Measurements from ENCODE around the gene MYO1A. TPM values are rescaled to one million over a fixed set of nuclear protein-coding genes. Genes with fewer than 3 reads are reported as not detected.
"Not testable (repeated sequence)": the region's sequence is repeated elsewhere in the genome, so short reads cannot be mapped to it uniquely, and the experiment has no call there.

Gene MYO1A
- total RNA-seq, 1 donor from 2014 or later = 0.11 TPM

GRCh38 chr12:57053901-57054300 lies 4.0 kb upstream of the MYO1A start:
- DNase-seq (ENCODE audit: low spot score); intact Hi-C loops (cut with DNase I): not testable (repeated sequence)

- intact Hi-C loops (cut with DNase I); DNase-seq (ENCODE audit: low spot score): not testable (repeated sequence)
These were observed 3.2 kb upstream of the MYO1A start for GRCh38 chr12:57053146-57053545.

- no peak for DNase-seq (ENCODE audit: low spot score)
- intact Hi-C loops (cut with DNase I) = no loop called here
These were observed 1.1 kb upstream of the MYO1A start for GRCh38 chr12:57051011-57051410.

GRCh38 chr12:57049119-57049446 lies 846 bp downstream of the MYO1A start:
- intact Hi-C loops (cut with DNase I) = no loop called here
- DNase-seq (ENCODE audit: low spot score) = no peak

- intact Hi-C loops (cut with DNase I) = no loop called here
- DNase-seq (ENCODE audit: low spot score) = no peak
These were observed 1.4 kb downstream of the MYO1A start for GRCh38 chr12:57048423-57049118.

GRCh38 chr12:57047981-57048380 lies 1.9 kb downstream of the MYO1A start:
- DNase-seq (ENCODE audit: low spot score) = no peak
- intact Hi-C loops (cut with DNase I) = no loop called here

GRCh38 chr12:57046947-57047890 lies 2.7 kb downstream of the MYO1A start:
- intact Hi-C loops (cut with DNase I) = no loop called here
- no peak for DNase-seq (ENCODE audit: low spot score)

- no peak for DNase-seq (ENCODE audit: low spot score)
- intact Hi-C loops (cut with DNase I) = no loop called here
These were observed 3.7 kb downstream of the MYO1A start for GRCh38 chr12:57046086-57046791.

- no peak for DNase-seq (ENCODE audit: low spot score)
- intact Hi-C loops (cut with DNase I) = no loop called here
These were observed 5.0 kb downstream of the MYO1A start for GRCh38 chr12:57044889-57045288.

GRCh38 chr12:57044468-57044867 lies 5.5 kb downstream of the MYO1A start:
- no peak for DNase-seq (ENCODE audit: low spot score)
- intact Hi-C loops (cut with DNase I) = no loop called here

GRCh38 chr12:57042695-57043094 lies 7.2 kb downstream of the MYO1A start:
- intact Hi-C loops (cut with DNase I) = no loop called here
- no peak for DNase-seq (ENCODE audit: low spot score)

GRCh38 chr12:57040750-57041149 lies 9.2 kb downstream of the MYO1A start:
- DNase-seq (ENCODE audit: low spot score) = no peak
- intact Hi-C loops (cut with DNase I) = no loop called here

GRCh38 chr12:57040211-57040610 lies 9.7 kb downstream of the MYO1A start:
- DNase-seq (ENCODE audit: low spot score) = no peak
- intact Hi-C loops (cut with DNase I) = no loop called here

- intact Hi-C loops (cut with DNase I) = no loop called here
- DNase-seq (ENCODE audit: low spot score) = no peak
These were observed 10.7 kb downstream of the MYO1A start for GRCh38 chr12:57039016-57039798.

- DNase-seq (ENCODE audit: low spot score) = no peak
- intact Hi-C loops (cut with DNase I) = no loop called here
These were observed 12.7 kb downstream of the MYO1A start for GRCh38 chr12:57037264-57037663.

- intact Hi-C loops (cut with DNase I) = no loop called here
- DNase-seq (ENCODE audit: low spot score) = no peak
These were observed 16.5 kb downstream of the MYO1A start for GRCh38 chr12:57033431-57033830.

GRCh38 chr12:57031789-57032188 lies 18.1 kb downstream of the MYO1A start:
- no peak for DNase-seq (ENCODE audit: low spot score)
- intact Hi-C loops (cut with DNase I) = no loop called here

GRCh38 chr12:57031138-57031725 lies 18.7 kb downstream of the MYO1A start:
- DNase-seq (ENCODE audit: low spot score) = no peak
- intact Hi-C loops (cut with DNase I) = no loop called here

GRCh38 chr12:57029457-57029856 lies 20.5 kb downstream of the MYO1A start:
- no peak for DNase-seq (ENCODE audit: low spot score)
- intact Hi-C loops (cut with DNase I) = no loop called here
